Neural cell (in vitro differentiated cells): Measurements from ENCODE around the gene PIGBOS1. TPM values are rescaled to one million over a fixed set of nuclear protein-coding genes. Genes with fewer than 3 reads are reported as not detected.

ENCODE experiments used
- H2AFZ ChIP-seq: fragments of 200-600, 300-800 bp; sonication (generic), shearing (Covaris generic); 2 replicates; pipeline ENCODE4 v1.6.0; 2014; ENCODE audit warnings: low read depth, mild to moderate bottlenecking, antibody characterized with exemption, low read length, moderate library complexity
- H3F3A ChIP-seq: fragments of 200-600 bp; shearing (Covaris generic); 2 replicates; pipeline ENCODE4 v1.6.1; 2016; ENCODE audit warnings: mild to moderate bottlenecking, moderate library complexity, mixed read lengths, antibody characterized with exemption, low read length; ENCODE audit not compliant: insufficient read depth, poor library complexity, severe bottlenecking
- H3K27ac ChIP-seq: fragments of 200-600, 300-800 bp; sonication (generic), shearing (Covaris generic); 2 replicates; pipeline ENCODE4 v1.5.1; 2014; ENCODE audit warnings: mild to moderate bottlenecking, low read length, moderate library complexity
- H3K27me3 ChIP-seq: fragments of 300-800, 200-600 bp; sonication (generic), shearing (Covaris generic); 2 replicates; pipeline ENCODE4 v1.6.0; 2014; ENCODE audit warnings: mild to moderate bottlenecking, low read depth, low read length, moderate library complexity; ENCODE audit not compliant: insufficient read depth
- H3K36me3 ChIP-seq: fragments of 300-800, 200-600 bp; sonication (generic), shearing (Covaris generic); 2 replicates; pipeline ENCODE4 v1.5.1; 2014; ENCODE audit warnings: mild to moderate bottlenecking, antibody characterized with exemption, low read length, moderate library complexity; ENCODE audit not compliant: insufficient read depth
- H3K4me2 ChIP-seq: fragments of 300-800, 200-600 bp; sonication (generic), shearing (Covaris generic); 2 replicates; pipeline ENCODE4 v1.6.0; 2014; ENCODE audit warnings: mild to moderate bottlenecking, low read length
- H3K4me3 ChIP-seq: fragments of 300-800, 200-600 bp; sonication (generic), shearing (Covaris generic); 2 replicates; pipeline ENCODE4 v1.5.1; 2014; ENCODE audit warnings: mild to moderate bottlenecking, low read length, moderate library complexity
- H3K79me2 ChIP-seq: fragments of 200-600 bp; shearing (Covaris generic); replicated peaks from 2 replicates; pipeline ENCODE4 v1.6.0; 2014; ENCODE audit warnings: mild to moderate bottlenecking, low read length, moderate library complexity; ENCODE audit not compliant: insufficient read depth
- H3K9ac ChIP-seq: fragments of 300-800, 200-600 bp; sonication (generic), shearing (Covaris generic); 2 replicates; pipeline ENCODE4 v1.6.1; 2016; ENCODE audit warnings: mild to moderate bottlenecking, low read length, mixed read lengths
- H3K9me2 ChIP-seq: fragments of 200-600 bp; shearing (Covaris generic); 2 replicates; pipeline ENCODE4 v1.6.1; 2016; ENCODE audit warnings: mild to moderate bottlenecking, low read length, mixed read lengths; ENCODE audit not compliant: insufficient read depth
- H3K9me3 ChIP-seq: fragments of 200-600, 300-800 bp; sonication (generic), shearing (Covaris generic); 2 replicates; pipeline ENCODE4 v1.6.1; 2016; ENCODE audit warnings: mild to moderate bottlenecking, mixed run types, low read length, moderate library complexity, mixed read lengths
- H4K20me1 ChIP-seq: fragments of 200-600 bp; shearing (Covaris generic); 2 replicates; pipeline ENCODE4 v1.6.1; 2016; ENCODE audit warnings: mild to moderate bottlenecking, mixed run types; ENCODE audit not compliant: insufficient read depth
- CTCF ChIP-seq: fragments of 450-650 bp; IDR thresholded peaks from 2 replicates; pipeline ENCODE4 v1.5.1; 2014; ENCODE audit warnings: antibody characterized with exemption, mild to moderate bottlenecking, moderate library complexity; ENCODE audit not compliant: poor library complexity, severe bottlenecking
- EP300 ChIP-seq: fragments of 450-650 bp; conservative IDR thresholded peaks from 2 replicates; pipeline ENCODE4 v1.6.1; 2014; ENCODE audit warnings: antibody characterized with exemption, mild to moderate bottlenecking, moderate library complexity; ENCODE audit not compliant: poor library complexity, severe bottlenecking
- EZH2 ChIP-seq: fragments of 200-600, 300-800 bp; shearing (Covaris generic), sonication (generic); IDR thresholded peaks from 2 replicates; pipeline ENCODE4 v1.6.1; 2014; ENCODE audit warnings: antibody characterized with exemption, low read length, borderline replicate concordance, mild to moderate bottlenecking; ENCODE audit not compliant: insufficient read depth, poor library complexity, severe bottlenecking
- MXI1 ChIP-seq: fragments of 450-650 bp; conservative IDR thresholded peaks from 2 replicates; pipeline ENCODE4 v1.6.1; 2014; ENCODE audit warnings: antibody characterized with exemption, mild to moderate bottlenecking; ENCODE audit not compliant: poor library complexity, severe bottlenecking
- POLR2AphosphoS5 ChIP-seq: IDR thresholded peaks from 2 replicates; pipeline ENCODE4 v1.6.1; 2012
- RAD21 ChIP-seq: fragments of 450-650 bp; conservative IDR thresholded peaks from 2 replicates; pipeline ENCODE4 v1.6.1; 2014; ENCODE audit warnings: antibody characterized with exemption, mild to moderate bottlenecking, moderate library complexity
- REST ChIP-seq: IDR thresholded peaks from 2 replicates; pipeline ENCODE4 v1.6.1; 2012; ENCODE audit warnings: borderline replicate concordance
- SMC3 ChIP-seq: fragments of 450-650 bp; conservative IDR thresholded peaks from 2 replicates; pipeline ENCODE4 v1.6.1; 2014; ENCODE audit warnings: antibody characterized with exemption, mild to moderate bottlenecking, moderate library complexity; ENCODE audit not compliant: poor library complexity
- TAF1 ChIP-seq: IDR thresholded peaks from 2 replicates; pipeline ENCODE4 v1.6.1; 2012; ENCODE audit warnings: low read depth
- polyA plus RNA-seq: library from polyadenylated mRNA; depleted of rRNA; stranded (reverse); fragments of >200 nt; gene quantifications from 2 replicates; pipeline ENCODE4 v1.2.3, GENCODE V29; 2014

PIGBOS1 gene
- polyA plus RNA-seq, 1 donor from 2014 or later, result 16.4 TPM

- Histone ChIP-seq H3F3A (no peaks in the 10 kb centered on the region), H3K9me3 (no peaks in the 10 kb centered on the region), H3K27me3 (no peaks in the 10 kb centered on the region), H4K20me1 (no peaks in the 10 kb centered on the region), H3K4me2 (no peak overlapping the region), H3K36me3 (no peaks in the 10 kb centered on the region), H3K4me3 (no peak overlapping the region), H3K9me2 (no peaks in the 10 kb centered on the region), H2AFZ (no peak overlapping the region), H3K27ac (no peak overlapping the region), H3K9ac (no peak overlapping the region), H3K79me2 (no peaks in the 10 kb centered on the region)
- TF ChIP-seq REST (no peak), SMC3 (no peak), RAD21 (no peak), POLR2AphosphoS5 (no peak), MXI1 (no peak), EP300 (no peak), TAF1 (no peak), EZH2 (no peak), CTCF (no peak)
These were observed 50.7 kb downstream of the PIGBOS1 start for GRCh38 chr15:55268176-55268695.

- TF ChIP-seq TAF1 (no peak), SMC3 (no peak), EZH2 (no peak), CTCF (no peak), EP300 (no peak), RAD21 (no peak), MXI1 (no peak), POLR2AphosphoS5 (no peak), REST (no peak)
- Histone ChIP-seq H3K9ac (no peak overlapping the region), H3K9me2 (no peaks in the 10 kb centered on the region), H3K27ac (no peak overlapping the region), H3K4me2 (no peak overlapping the region), H3F3A (no peaks in the 10 kb centered on the region), H3K79me2 (no peaks in the 10 kb centered on the region), H3K36me3 (no peaks in the 10 kb centered on the region), H2AFZ (no peak overlapping the region), H3K27me3 (no peaks in the 10 kb centered on the region), H3K4me3 (no peak overlapping the region), H4K20me1 (no peaks in the 10 kb centered on the region), H3K9me3 (no peaks in the 10 kb centered on the region)
These were observed 51.3 kb downstream of the PIGBOS1 start for GRCh38 chr15:55267401-55268175.
